Activated CD8-positive, alpha-beta memory T cell treated with anti-CD3 and anti-CD28 coated beads, Interleukin-2, amount 50 U/mL, for 1 hour (primary cell): ENCODE measurements around the gene DAPK1.

Source experiments
- DNase-seq: peaks from one replicate; pipeline ENCODE4 v3.0.0-alpha.2; 2020; ENCODE audit errors: extremely low read depth

Gene DAPK1

GRCh38 chr9:87613265-87614111, 115.8 kb downstream of the DAPK1 start:
- no peak for DNase-seq

- DNase-seq: no peak
Observed at GRCh38 chr9:87614397-87614796, 116.7 kb downstream of the DAPK1 start.

- DNase-seq: no peak
Observed at GRCh38 chr9:87615136-87615535, 117.5 kb downstream of the DAPK1 start.

GRCh38 chr9:87615547-87616148, 118.0 kb downstream of the DAPK1 start:
- DNase-seq: no peak

GRCh38 chr9:87618226-87618625, 120.6 kb downstream of the DAPK1 start:
- DNase-seq: no peak

- DNase-seq: no peak
Observed at GRCh38 chr9:87618931-87619330, 121.3 kb downstream of the DAPK1 start.

GRCh38 chr9:87619346-87619745, 121.7 kb downstream of the DAPK1 start:
- DNase-seq: no peak

GRCh38 chr9:87620731-87621322, 123.2 kb downstream of the DAPK1 start:
- DNase-seq: no peak

- no peak for DNase-seq
Observed at GRCh38 chr9:87622098-87622497, 124.4 kb downstream of the DAPK1 start.

- no peak for DNase-seq
Observed at GRCh38 chr9:87622923-87623322, 125.3 kb downstream of the DAPK1 start.

GRCh38 chr9:87628346-87628745, 130.7 kb downstream of the DAPK1 start:
- DNase-seq: no peak

GRCh38 chr9:87629104-87629503, 131.4 kb downstream of the DAPK1 start:
- DNase-seq: no peak

- DNase-seq: no peak
Observed at GRCh38 chr9:87630266-87630665, 132.6 kb downstream of the DAPK1 start.

- DNase-seq: no peak
Observed at GRCh38 chr9:87630846-87631245, 133.2 kb downstream of the DAPK1 start.

- no peak for DNase-seq
Observed at GRCh38 chr9:87635656-87636501, 138.2 kb downstream of the DAPK1 start.

GRCh38 chr9:87638292-87638691, 140.6 kb downstream of the DAPK1 start:
- DNase-seq: no peak

- no peak for DNase-seq
Observed at GRCh38 chr9:87639949-87640348, 142.3 kb downstream of the DAPK1 start.

GRCh38 chr9:87640385-87640795, 142.7 kb downstream of the DAPK1 start:
- no peak for DNase-seq

GRCh38 chr9:87641067-87641466, 143.4 kb downstream of the DAPK1 start:
- no peak for DNase-seq

- no peak for DNase-seq
Observed at GRCh38 chr9:87642330-87643106, 144.9 kb downstream of the DAPK1 start.

GRCh38 chr9:87643107-87643650, 145.5 kb downstream of the DAPK1 start:
- no peak for DNase-seq
